Measurements from ENCODE around the gene DDB1. TPM values are rescaled to one million over a fixed set of nuclear protein-coding genes. Genes with fewer than 3 reads are reported as not detected.

Gene DDB1
- total RNA-seq, 2 experiments from 2014 or later: 222 to 223 TPM

GRCh38 chr11:61364012-61364675 is 31.2 kb upstream of the DDB1 start:
- intact Hi-C loops (cut with micrococcal nuclease): no loop called here

GRCh38 chr11:61362542-61362875 is 29.6 kb upstream of the DDB1 start:
- Mint-ChIP-seq H3K9me3 (no peaks in the 10 kb centered on the region), H3K4me3 (peak overlapping the region; percentile 100), H3K27ac (peak overlapping the region; percentile 96), H3K36me3 (peaks cover 11% of the 10 kb centered on the region), H3K27me3 (no peaks in the 10 kb centered on the region), H3K4me1 (ENCODE audit: low read depth) (peaks cover 32% of the 10 kb centered on the region)
- ChIA-PET POLR2A (interaction anchor here (0.8 to 3.2 kb wide), 12 partner anchors 15 to 87 kb away, joined by 3 to 30 read pairs (median 6); partner anchors contain the start of genes CPSF7, DDB1, SDHAF2 and TKFC), CTCF (interaction anchor here (1.0 to 5.7 kb wide), 6 partner anchors 23 to 155 kb away, joined by 3 to 89 read pairs (median 8); partner anchors contain the start of genes DDB1, TKFC and TMEM216)
- intact Hi-C loops (cut with micrococcal nuclease): loop anchor here (1.0 to 2.0 kb wide), 4 partner anchors 26 to 201 kb away; partner anchors contain the start of genes CPSF7, TMEM216 and VPS37C
- peak; percentile 56 for DNase-seq

More at GRCh38 chr11:61364012-61364675, 31.2 kb upstream of the DDB1 start:
- Mint-ChIP-seq H3K9me3 (no peaks in the 10 kb centered on the region), H3K27me3 (no peaks in the 10 kb centered on the region), H3K36me3 (peaks cover 21% of the 10 kb centered on the region), H3K4me3 (peak overlapping the region; percentile 100), H3K4me1 (ENCODE audit: low read depth) (peaks cover 29% of the 10 kb centered on the region), H3K27ac (peak overlapping the region; percentile 51)
- ChIA-PET POLR2A (no interaction called here), CTCF (interaction anchor here (1.3 to 5.7 kb wide), 5 partner anchors 21 to 71 kb away, joined by 3 to 89 read pairs (median 8); partner anchors contain the start of genes DDB1 and TKFC)
- no peak for DNase-seq

- intact Hi-C loops (cut with micrococcal nuclease): loop anchor here (1.0 to 2.0 kb wide), 4 partner anchors 26 to 201 kb away; partner anchors contain the start of genes CPSF7, TMEM216 and VPS37C
- Mint-ChIP-seq H3K4me3 (peak within 1 kb of the TSS; percentile 100), H3K36me3 (peaks cover 7% of the 10 kb centered on the region), H3K4me1 (ENCODE audit: low read depth) (peaks cover 32% of the 10 kb centered on the region), H3K27me3 (no peaks in the 10 kb centered on the region), H3K9me3 (no peaks in the 10 kb centered on the region), H3K27ac (peak within 1 kb of the TSS; percentile 96)
- peak; percentile 95 for DNase-seq
- CTCF ChIA-PET: interaction anchor here (0.7 to 5.7 kb wide), 8 partner anchors 23 to 155 kb away, joined by 3 to 89 read pairs (median 8); partner anchors contain the start of genes CPSF7, DDB1, SDHAF2 and TKFC
- POLR2A ChIA-PET: interaction anchor here (0.8 to 3.2 kb wide), 12 partner anchors 14 to 87 kb away, joined by 3 to 30 read pairs (median 6); partner anchors contain the start of genes CPSF7, DDB1, SDHAF2 and TKFC
Measured at GRCh38 chr11:61361741-61362541, 29.0 kb upstream of the DDB1 start, which contains the start of the genes CYB561A3 and TMEM138. Gene CYB561A3, minus strand, starts transcription at chr11:61361882. Its CDS starts 5,169 bp downstream, at chr11:61356713. Gene TMEM138, plus strand, starts transcription at chr11:61362374. Its CDS starts 2,017 bp downstream, at chr11:61364391.

GRCh38 chr11:61361237-61361740 is 28.4 kb upstream of the DDB1 start:
- no peak for DNase-seq
- ChIA-PET CTCF (interaction anchor here (0.7 to 5.7 kb wide), 7 partner anchors 24 to 155 kb away, joined by 3 to 89 read pairs (median 8); partner anchors contain the start of genes CPSF7, DDB1, SDHAF2 and TKFC), POLR2A (interaction anchor here (0.6 to 3.2 kb wide), 8 partner anchors 13 to 646 kb away, joined by 3 to 30 read pairs (median 8); partner anchors contain the start of genes CPSF7, DDB1, SDHAF2 and TKFC)
- Mint-ChIP-seq H3K27ac (peak overlapping the region; percentile 96), H3K4me3 (peak overlapping the region; percentile 100), H3K36me3 (peaks cover 4% of the 10 kb centered on the region), H3K9me3 (no peaks in the 10 kb centered on the region), H3K27me3 (no peaks in the 10 kb centered on the region), H3K4me1 (ENCODE audit: low read depth) (peaks cover 34% of the 10 kb centered on the region)
- intact Hi-C loops (cut with micrococcal nuclease): no loop called here

GRCh38 chr11:61359516-61359915 is 26.6 kb upstream of the DDB1 start:
- Mint-ChIP-seq H3K9me3 (no peaks in the 10 kb centered on the region), H3K27ac (no peak overlapping the region), H3K4me3 (no peak overlapping the region), H3K36me3 (peaks cover 4% of the 10 kb centered on the region), H3K4me1 (ENCODE audit: low read depth) (peaks cover 36% of the 10 kb centered on the region), H3K27me3 (no peaks in the 10 kb centered on the region)
- ChIA-PET POLR2A (no interaction called here), CTCF (interaction anchor here (0.6 to 5.7 kb wide), 3 partner anchors 25 to 1307 kb away, joined by 3 to 89 read pairs (median 71); partner anchors contain the start of genes DDB1 and TKFC)
- DNase-seq: no peak
- intact Hi-C loops (cut with micrococcal nuclease): no loop called here

GRCh38 chr11:61358566-61358965 is 25.7 kb upstream of the DDB1 start:
- peaks cover 32% of the 10 kb centered on the region for H3K4me1 Mint-ChIP-seq (ENCODE audit: low read depth)
- no peak for DNase-seq
- H3K27me3 Mint-ChIP-seq: no peaks in the 10 kb centered on the region
- ChIA-PET POLR2A (no interaction called here), CTCF (interaction anchor here (1.8 to 5.4 kb wide), 2 partner anchors 21 to 27 kb away, joined by 8 to 40 read pairs; no protein-coding TSS in a partner anchor)
- H3K9me3 Mint-ChIP-seq: no peaks in the 10 kb centered on the region
- H3K4me3 Mint-ChIP-seq: no peak overlapping the region
- intact Hi-C loops (cut with micrococcal nuclease): no loop called here
- peaks cover 4% of the 10 kb centered on the region for H3K36me3 Mint-ChIP-seq
- no peak overlapping the region for H3K27ac Mint-ChIP-seq

- Mint-ChIP-seq H3K4me1 (ENCODE audit: low read depth) (peaks cover 26% of the 10 kb centered on the region), H3K27ac (no peak overlapping the region), H3K9me3 (no peaks in the 10 kb centered on the region), H3K36me3 (peaks cover 10% of the 10 kb centered on the region), H3K27me3 (no peaks in the 10 kb centered on the region), H3K4me3 (no peak overlapping the region)
- ChIA-PET CTCF (interaction anchor here (1.8 to 5.4 kb wide), 2 partner anchors 21 to 28 kb away, joined by 8 to 40 read pairs; no protein-coding TSS in a partner anchor), POLR2A (no interaction called here)
- intact Hi-C loops (cut with micrococcal nuclease): no loop called here
- DNase-seq: no peak
Measured at GRCh38 chr11:61357894-61358239, 25.0 kb upstream of the DDB1 start.

GRCh38 chr11:61357233-61357893 is 24.5 kb upstream of the DDB1 start:
- Mint-ChIP-seq H3K36me3 (peaks cover 11% of the 10 kb centered on the region), H3K9me3 (no peaks in the 10 kb centered on the region), H3K4me1 (ENCODE audit: low read depth) (peaks cover 22% of the 10 kb centered on the region), H3K27me3 (no peaks in the 10 kb centered on the region), H3K4me3 (no peak overlapping the region), H3K27ac (no peak overlapping the region)
- POLR2A ChIA-PET: no interaction called here
- DNase-seq: no peak
- intact Hi-C loops (cut with micrococcal nuclease): no loop called here
- CTCF ChIA-PET: interaction anchor here (1.8 to 5.4 kb wide), 2 partner anchors 20 to 28 kb away, joined by 8 to 40 read pairs; no protein-coding TSS in a partner anchor

- Mint-ChIP-seq H3K27ac (no peak overlapping the region), H3K27me3 (no peaks in the 10 kb centered on the region), H3K4me3 (no peak overlapping the region), H3K9me3 (no peaks in the 10 kb centered on the region), H3K36me3 (peaks cover 9% of the 10 kb centered on the region), H3K4me1 (ENCODE audit: low read depth) (peaks cover 20% of the 10 kb centered on the region)
- POLR2A ChIA-PET: no interaction called here
- intact Hi-C loops (cut with micrococcal nuclease): no loop called here
- CTCF ChIA-PET: interaction anchor here (1.7 to 5.4 kb wide), 2 partner anchors 19 to 29 kb away, joined by 6 to 40 read pairs; no protein-coding TSS in a partner anchor
- DNase-seq: no peak
Measured at GRCh38 chr11:61356706-61357105, 23.8 kb upstream of the DDB1 start.

- no peaks in the 10 kb centered on the region for H3K27me3 Mint-ChIP-seq
- intact Hi-C loops (cut with micrococcal nuclease): no loop called here
- peaks cover 10% of the 10 kb centered on the region for H3K36me3 Mint-ChIP-seq
- no peak overlapping the region for H3K4me3 Mint-ChIP-seq
- ChIA-PET CTCF (interaction anchor here (1.1 to 5.4 kb wide), 2 partner anchors 17 to 31 kb away, joined by 6 to 40 read pairs; no protein-coding TSS in a partner anchor), POLR2A (no interaction called here)
- peaks cover 7% of the 10 kb centered on the region for H3K4me1 Mint-ChIP-seq (ENCODE audit: low read depth)
- no peak overlapping the region for H3K27ac Mint-ChIP-seq
- no peak for DNase-seq
- no peaks in the 10 kb centered on the region for H3K9me3 Mint-ChIP-seq
Measured at GRCh38 chr11:61354208-61354607, 21.3 kb upstream of the DDB1 start.

All from activated CD4-positive, alpha-beta memory T cell treated with anti-CD3 and anti-CD28 coated beads for 36 hours (primary cell).